PC-3 (cell line): ENCODE data around the gene TMEM82. TPM values are rescaled to one million over a fixed set of nuclear protein-coding genes. Genes with fewer than 3 reads are reported as not detected.

ENCODE experiments used
- ATAC-seq: fragments of 200-7000 bp; cut with Tn5 transposase; 2 replicates; pipeline ENCODE4 v1.9.1; 2020; ENCODE audit warnings: mild to moderate bottlenecking, moderate library complexity
- BruUV-seq: library from RNA; stranded (reverse); fragments of 400-500 nt; replicated peaks from 2 replicates; lab custom pipeline; 2021; lab: Mats Ljungman, UMichigan
- CTCF ChIA-PET: fragments of 300-600 bp; sonication (Branson Sonifier 250); formaldehyde crosslinking; loops from one replicate; lab custom pipeline; 2022; ENCODE audit warnings: antibody characterized with exemption; lab: Charles Lee
- POLR2A ChIA-PET: fragments of 300-600 bp; sonication (Branson Sonifier 250); formaldehyde crosslinking; loops from one replicate; lab custom pipeline; 2022; ENCODE audit warnings: antibody characterized with exemption; ENCODE audit not compliant: unreplicated experiment; lab: Charles Lee
- DNase-seq: peaks from one replicate; pipeline ENCODE4 v3.0.0-alpha.2; 2015
- H2AFZ ChIP-seq: fragments of 300-600 bp; sonication (generic); 2 replicates; pipeline ENCODE4 v1.6.0; 2016; ENCODE audit warnings: antibody characterized with exemption, low read length
- H3F3A ChIP-seq: fragments of 300-600 bp; sonication (generic); one replicate; pipeline ENCODE4 v1.6.0; 2017; ENCODE audit warnings: antibody characterized with exemption, low read length, control low read depth, mild to moderate bottlenecking; ENCODE audit not compliant: unreplicated experiment
- H3K27ac ChIP-seq: fragments of 300-600 bp; sonication (generic); 2 replicates; pipeline ENCODE4 v1.5.1; 2016; ENCODE audit warnings: mild to moderate bottlenecking, low read length
- H3K27me3 ChIP-seq: fragments of 300-600 bp; sonication (generic); 2 replicates; pipeline ENCODE4 v1.6.1; 2016; ENCODE audit warnings: low read length, mixed read lengths
- H3K36me3 ChIP-seq: fragments of 300-600 bp; sonication (generic); 2 replicates; pipeline ENCODE4 v1.6.1; 2016; ENCODE audit warnings: low read depth, mixed run types, low read length, mixed read lengths
- H3K4me1 ChIP-seq: fragments of 300-600 bp; sonication (generic); 2 replicates; pipeline ENCODE4 v1.5.1; 2016; ENCODE audit warnings: low read length; ENCODE audit not compliant: insufficient read depth
- H3K4me2 ChIP-seq: fragments of 300-600 bp; sonication (generic); 2 replicates; pipeline ENCODE4 v1.6.0; 2016; ENCODE audit warnings: low read length
- H3K4me3 ChIP-seq: fragments of 300-600 bp; sonication (generic); 2 replicates; pipeline ENCODE4 v1.5.1; 2016; ENCODE audit warnings: mild to moderate bottlenecking, low read length, mixed read lengths
- H3K79me2 ChIP-seq: fragments of 300-600 bp; sonication (generic); 2 replicates; pipeline ENCODE4 v1.6.1; 2017; ENCODE audit warnings: low read length, mixed read lengths
- H3K9ac ChIP-seq: fragments of 300-600 bp; sonication (generic); 2 replicates; pipeline ENCODE4 v1.6.0; 2016; ENCODE audit warnings: mild to moderate bottlenecking, low read length
- H3K9me2 ChIP-seq: fragments of 300-600 bp; sonication (generic); replicated peaks from 2 replicates; pipeline ENCODE4 v1.6.1; 2016; ENCODE audit warnings: mixed run types, low read length, mixed read lengths
- H3K9me3 ChIP-seq: fragments of 300-600 bp; sonication (generic); 2 replicates; pipeline ENCODE4 v1.6.1; 2016; ENCODE audit warnings: low read length, mixed read lengths
- H4K20me1 ChIP-seq: fragments of 300-600 bp; sonication (generic); 2 replicates; pipeline ENCODE4 v1.6.1; 2016; ENCODE audit warnings: low read length, mixed read lengths
- EZH2 ChIP-seq: fragments of 300-600 bp; sonication (generic); IDR thresholded peaks from one replicate; pipeline ENCODE4 v1.6.1; 2017; ENCODE audit warnings: antibody characterized with exemption, mild to moderate bottlenecking, low read length; ENCODE audit not compliant: unreplicated experiment
- EZH2phosphoT487 ChIP-seq: fragments of 300-600 bp; sonication (generic); IDR thresholded peaks from 2 replicates; pipeline ENCODE4 v1.6.1; 2018; ENCODE audit warnings: mild to moderate bottlenecking, antibody characterized with exemption, low read length, borderline replicate concordance
- intact Hi-C: fragments of 100-400 bp; cut with micrococcal nuclease; formaldehyde crosslinking; loops from 2 replicates; pipeline ENCODE4 v1.9.0; 2023
- total RNA-seq: library from RNA; depleted of rRNA; stranded (reverse); fragments of >200 nt; gene quantifications from 2 replicates; pipeline ENCODE4 v1.2.3, GENCODE V29; 2014
- TF ChIP-seq, protein P1 (sequence below): fragments of 300-600 bp; sonication (generic); conservative IDR thresholded peaks from 2 replicates; pipeline ENCODE4 v1.5.1; 2017; ENCODE audit warnings: antibody characterized with exemption, low read depth, mild to moderate bottlenecking, low read length

TMEM82 gene
- total RNA-seq, 1 experiment from 2014 or later: not detected

DNA sequence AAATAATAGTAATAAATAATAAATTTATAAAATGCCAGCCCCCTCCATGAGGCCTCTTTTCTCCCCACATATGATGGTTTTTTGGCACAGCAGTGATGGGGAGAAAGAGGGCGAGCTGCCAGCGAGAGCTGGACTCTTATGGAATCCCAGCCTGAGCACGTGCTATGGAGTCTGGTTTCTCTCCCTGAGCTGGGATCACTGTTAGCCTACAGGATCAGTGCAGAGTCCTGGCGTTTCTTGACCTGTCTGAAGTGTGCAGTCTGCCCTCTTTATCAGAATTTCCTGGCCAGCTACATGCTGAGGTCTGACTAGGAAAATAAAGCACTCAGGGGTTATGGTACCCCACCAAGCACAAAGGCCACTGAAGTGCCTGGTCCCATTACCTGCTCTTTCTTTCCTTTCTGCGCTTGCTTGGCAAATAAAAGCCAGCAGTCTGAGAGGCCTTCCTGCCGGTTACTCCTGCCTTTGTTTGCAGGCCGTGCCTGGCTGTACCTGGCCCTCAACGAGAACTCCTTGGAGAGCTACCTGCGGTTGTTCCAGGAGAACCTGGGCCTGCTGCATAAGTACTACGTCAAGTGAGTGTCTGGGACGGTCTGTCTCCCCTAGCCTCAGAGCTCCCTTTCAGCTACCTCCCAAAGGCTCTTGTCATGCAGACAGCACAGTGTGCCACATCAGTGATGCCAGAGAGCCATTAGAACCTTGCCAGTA lies 24.7 kb upstream of the TMEM82 start:
- TF ChIP-seq, protein P1, sequence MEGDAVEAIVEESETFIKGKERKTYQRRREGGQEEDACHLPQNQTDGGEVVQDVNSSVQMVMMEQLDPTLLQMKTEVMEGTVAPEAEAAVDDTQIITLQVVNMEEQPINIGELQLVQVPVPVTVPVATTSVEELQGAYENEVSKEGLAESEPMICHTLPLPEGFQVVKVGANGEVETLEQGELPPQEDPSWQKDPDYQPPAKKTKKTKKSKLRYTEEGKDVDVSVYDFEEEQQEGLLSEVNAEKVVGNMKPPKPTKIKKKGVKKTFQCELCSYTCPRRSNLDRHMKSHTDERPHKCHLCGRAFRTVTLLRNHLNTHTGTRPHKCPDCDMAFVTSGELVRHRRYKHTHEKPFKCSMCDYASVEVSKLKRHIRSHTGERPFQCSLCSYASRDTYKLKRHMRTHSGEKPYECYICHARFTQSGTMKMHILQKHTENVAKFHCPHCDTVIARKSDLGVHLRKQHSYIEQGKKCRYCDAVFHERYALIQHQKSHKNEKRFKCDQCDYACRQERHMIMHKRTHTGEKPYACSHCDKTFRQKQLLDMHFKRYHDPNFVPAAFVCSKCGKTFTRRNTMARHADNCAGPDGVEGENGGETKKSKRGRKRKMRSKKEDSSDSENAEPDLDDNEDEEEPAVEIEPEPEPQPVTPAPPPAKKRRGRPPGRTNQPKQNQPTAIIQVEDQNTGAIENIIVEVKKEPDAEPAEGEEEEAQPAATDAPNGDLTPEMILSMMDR: no peak
- TF ChIP-seq EZH2phosphoT487 (no peak), EZH2 (no peak)
- CTCF ChIA-PET: no interaction called here

DNA sequence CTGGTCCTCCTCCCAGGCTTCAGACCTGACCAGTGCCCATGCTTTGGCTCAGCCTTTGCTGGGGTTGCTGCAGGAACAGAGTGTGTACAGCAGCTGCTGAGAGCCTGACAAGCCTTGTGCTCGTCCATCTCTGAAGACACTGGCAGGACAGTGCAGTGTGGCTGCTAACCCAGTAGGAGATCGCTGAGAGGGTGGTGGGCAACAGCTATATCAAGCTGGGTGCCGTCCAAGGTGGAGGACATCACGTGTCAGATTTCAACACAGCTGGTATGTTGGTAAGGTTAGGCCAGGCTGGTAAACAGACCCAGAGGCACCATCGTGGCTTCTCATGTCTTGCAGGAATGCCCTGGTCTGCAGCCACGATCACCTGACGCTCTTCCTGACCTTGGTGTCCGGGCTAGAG lies 24.1 kb upstream of the TMEM82 start:
- H3K9ac ChIP-seq: no peak overlapping the region
- no TSS peak for BruUV-seq
- CTCF ChIA-PET: no interaction called here

More for the DNA sequence above, 24.7 kb upstream of the TMEM82 start:
- H3K9ac ChIP-seq: no peak overlapping the region
- intact Hi-C loops: no loop called here
- no peaks in the 10 kb centered on the region for H3K9me3 ChIP-seq
- H3K27ac ChIP-seq: no peak overlapping the region
- H3F3A ChIP-seq: no peaks in the 10 kb centered on the region
- POLR2A ChIA-PET: no interaction called here
- no peaks in the 10 kb centered on the region for H4K20me1 ChIP-seq
- DNase-seq: no peak
- no peak for ATAC-seq
- no peaks in the 10 kb centered on the region for H3K4me1 ChIP-seq
- no peak overlapping the region for H3K4me2 ChIP-seq
- no peaks in the 10 kb centered on the region for H3K27me3 ChIP-seq
- H3K36me3 ChIP-seq: peaks cover 9% of the 10 kb centered on the region; the same call in 1 of the 2 replicates
- H3K9me2 ChIP-seq: no peaks in the 10 kb centered on the region
- 0 out of 2 replicates have a peak, but pooled peaks cover 4% of the 10 kb centered on the region for H3K79me2 ChIP-seq
- no peak overlapping the region for H2AFZ ChIP-seq
- H3K4me3 ChIP-seq: no peak overlapping the region
- BruUV-seq: no TSS peak

More for the DNA sequence above, 24.1 kb upstream of the TMEM82 start:
- Histone ChIP-seq H3K36me3 (peaks cover 9% of the 10 kb centered on the region; the same call in 1 of the 2 replicates), H3K4me3 (no peak overlapping the region), H3K4me1 (no peaks in the 10 kb centered on the region), H3F3A (no peaks in the 10 kb centered on the region), H3K27me3 (no peaks in the 10 kb centered on the region), H3K9me2 (no peaks in the 10 kb centered on the region), H3K4me2 (no peak overlapping the region), H4K20me1 (no peaks in the 10 kb centered on the region), H2AFZ (no peak overlapping the region), H3K79me2 (0 out of 2 replicates have a peak, but pooled peaks cover 4% of the 10 kb centered on the region), H3K9me3 (no peaks in the 10 kb centered on the region), H3K27ac (no peak overlapping the region)
- ATAC-seq (no peak), DNase-seq (no peak)
- POLR2A ChIA-PET: no interaction called here
- TF ChIP-seq EZH2: no peak
- no peak for TF ChIP-seq EZH2phosphoT487
- TF ChIP-seq, protein P1: no peak
- intact Hi-C loops: no loop called here
